ENCODE data around the gene COG1. TPM values are rescaled to one million over a fixed set of nuclear protein-coding genes. Genes with fewer than 3 reads are reported as not detected.

Gene COG1
- total and polyA plus RNA-seq, 8 donors = 11.6 to 68.9 (median 17.9) TPM

GRCh38 chr17:73211745-73212144, 18.9 kb downstream of the COG1 start:
- intact Hi-C loops (cut with DNase I; ENCODE audit: low total_unique reads) = no loop called here
- Histone ChIP-seq H3K27ac (no peak overlapping the region), H3K4me1 (peaks cover 0 to 15% (median 6%) of the 10 kb centered on the region in 4 donors), H3K27me3 (no peaks in the 10 kb centered on the region), H3K9me3 (no peaks in the 10 kb centered on the region), H3K4me3 (no peak overlapping the region), H3K36me3 (peaks cover 33 to 60% (median 52%) of the 10 kb centered on the region in 4 donors)
- no peak for DNase-seq
- TF ChIP-seq EP300 (IDR thresholded peaks at IDR 0.05) (no peak), POLR2AphosphoS5 (IDR thresholded peaks at IDR 0.05) (no peak), POLR2A (IDR thresholded peaks at IDR 0.05) (no peak), CTCF (IDR thresholded peaks at IDR 0.05) (no peak)
- 71 to 84% (median 81%) methylated on average over 13 of the region's 13 CpGs for WGBS, 5 donors

- Histone ChIP-seq H3K4me3 (no peak overlapping the region), H3K36me3 (peaks cover 12 to 48% (median 42%) of the 10 kb centered on the region in 4 donors), H3K27me3 (no peaks in the 10 kb centered on the region), H3K27ac (no peak overlapping the region), H3K4me1 (peaks cover 0 to 21% (median 6%) of the 10 kb centered on the region in 4 donors), H3K9me3 (no peaks in the 10 kb centered on the region)
- no peak for TF ChIP-seq CTCF (IDR thresholded peaks at IDR 0.05)
- no peak for TF ChIP-seq POLR2AphosphoS5 (IDR thresholded peaks at IDR 0.05)
- TF ChIP-seq POLR2A (IDR thresholded peaks at IDR 0.05) = no peak
- TF ChIP-seq EP300 (IDR thresholded peaks at IDR 0.05) = no peak
- DNase-seq = no peak
- intact Hi-C loops (cut with DNase I; ENCODE audit: low total_unique reads) = no loop called here
Measured at GRCh38 chr17:73214008-73214407, 21.2 kb downstream of the COG1 start.

GRCh38 chr17:73214851-73215250, 22.0 kb downstream of the COG1 start:
- WGBS, 5 donors = 71 to 74% (median 74%) methylated on average over 4 of the region's 4 CpGs

GRCh38 chr17:73215447-73215846, 22.6 kb downstream of the COG1 start:
- no peak overlapping the region for H3K4me3 ChIP-seq
- TF ChIP-seq POLR2AphosphoS5 (IDR thresholded peaks at IDR 0.05) (peak in 1 of 3 donors; percentile 46), EP300 (IDR thresholded peaks at IDR 0.05) (no peak), POLR2A (IDR thresholded peaks at IDR 0.05) (no peak), CTCF (IDR thresholded peaks at IDR 0.05) (peak in 3 of 7 experiments; percentile 7 to 27 (median 19))
- DNase-seq = no peak
- no peaks in the 10 kb centered on the region for H3K27me3 ChIP-seq
- peak overlapping the region in 3 of 5 donors; percentile 34 to 45 (median 43) for H3K27ac ChIP-seq
- H3K36me3 ChIP-seq = peaks cover 3 to 45% (median 35%) of the 10 kb centered on the region in 4 donors
- WGBS, 5 donors = 62 to 86% (median 71%) methylated on average over 2 of the region's 2 CpGs
- peaks cover 0 to 21% (median 6%) of the 10 kb centered on the region in 4 donors for H3K4me1 ChIP-seq
- no peaks in the 10 kb centered on the region for H3K9me3 ChIP-seq
- intact Hi-C loops (cut with DNase I; ENCODE audit: low total_unique reads) = no loop called here

More at GRCh38 chr17:73214851-73215250, 22.0 kb downstream of the COG1 start:
- Histone ChIP-seq H3K4me3 (no peak overlapping the region), H3K4me1 (peaks cover 0 to 21% (median 6%) of the 10 kb centered on the region in 4 donors), H3K27ac (peak overlapping the region in 2 of 5 donors; percentile 43 to 45), H3K9me3 (no peaks in the 10 kb centered on the region), H3K27me3 (no peaks in the 10 kb centered on the region), H3K36me3 (peaks cover 3 to 44% (median 37%) of the 10 kb centered on the region in 4 donors)
- intact Hi-C loops (cut with DNase I; ENCODE audit: low total_unique reads) = no loop called here
- no peak for DNase-seq
- TF ChIP-seq EP300 (IDR thresholded peaks at IDR 0.05) = no peak

- DNase-seq = no peak
- intact Hi-C loops (cut with DNase I; ENCODE audit: low total_unique reads) = no loop called here
- 95 to 100% (median 96%) methylated on average over 2 of the region's 2 CpGs for WGBS, 5 donors
Measured at GRCh38 chr17:73223626-73224230, 30.9 kb downstream of the COG1 start.

More at GRCh38 chr17:73223626-73224230, 30.9 kb downstream of the COG1 start:
- no peak overlapping the region for H3K4me3 ChIP-seq
- H3K36me3 ChIP-seq = peaks cover 0 to 16% (median 11%) of the 10 kb centered on the region in 4 donors
- no peak for TF ChIP-seq EP300 (IDR thresholded peaks at IDR 0.05)
- no peak for TF ChIP-seq CTCF (IDR thresholded peaks at IDR 0.05)
- TF ChIP-seq POLR2AphosphoS5 (IDR thresholded peaks at IDR 0.05) = no peak
- TF ChIP-seq POLR2A (IDR thresholded peaks at IDR 0.05) = no peak
- H3K9me3 ChIP-seq = no peaks in the 10 kb centered on the region
- H3K4me1 ChIP-seq = peaks cover 19 to 45% (median 28%) of the 10 kb centered on the region in 4 donors
- no peaks in the 10 kb centered on the region for H3K27me3 ChIP-seq
- H3K27ac ChIP-seq = no peak overlapping the region
